ENCODE results near the gene TMEM18. TPM values are rescaled to one million over a fixed set of nuclear protein-coding genes. Genes with fewer than 3 reads are reported as not detected.

Gene TMEM18
- total and polyA plus RNA-seq, 2 experiments from 2014 or later = 15.0 to 41.9 TPM

DNA sequence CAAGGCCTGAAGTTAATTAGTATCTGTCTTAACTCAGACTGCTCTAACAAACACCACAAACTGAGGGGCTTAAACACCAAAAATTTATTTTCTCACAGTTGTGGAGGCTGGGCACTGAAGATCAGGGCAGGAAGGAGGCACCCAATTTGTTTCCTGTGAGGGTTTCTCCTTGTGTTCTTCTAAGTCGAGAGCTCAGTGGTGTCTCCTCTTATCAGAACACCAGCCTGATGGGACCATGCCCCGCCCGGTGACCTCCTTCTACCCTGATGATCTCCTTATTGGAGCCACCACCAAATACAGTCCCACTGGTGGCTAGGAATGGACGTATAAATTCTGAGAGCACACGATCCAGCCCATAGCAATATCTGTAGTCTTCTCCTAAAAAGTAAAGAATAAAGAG lies 20.5 kb downstream of the TMEM18 start:
- no peak for ATAC-seq
- Mint-ChIP-seq H3K4me1 (no peaks in the 10 kb centered on the region; the same call in 2 of the 3 replicates), H3K4me3 (no peak overlapping the region)

More for the DNA sequence above, 20.5 kb downstream of the TMEM18 start:
- Histone ChIP-seq H3K4me3 (no peak overlapping the region), H4K20me1 (replicated peaks; ENCODE audit: insufficient read depth) (no peaks in the 10 kb centered on the region), H3K27ac (ENCODE audit: low read depth) (no peak overlapping the region), H3K36me3 (ENCODE audit: insufficient read depth) (no peaks in the 10 kb centered on the region), H3K4me1 (ENCODE audit: insufficient read depth) (no peaks in the 10 kb centered on the region), H3K79me2 (replicated peaks; ENCODE audit: insufficient read depth) (no peaks in the 10 kb centered on the region), H2AFZ (no peak overlapping the region), H3K9me2 (ENCODE audit: insufficient read depth) (0 out of 2 replicates have a peak, but pooled peaks cover 4% of the 10 kb centered on the region), H3K4me2 (no peak overlapping the region), H3F3A (replicated peaks; ENCODE audit: low read depth) (no peaks in the 10 kb centered on the region), H3K27me3 (ENCODE audit: insufficient read depth) (no peaks in the 10 kb centered on the region)
- Mint-ChIP-seq H3K27me3 (ENCODE audit: insufficient read depth, low read depth, poor library complexity) (peaks cover 5% of the 10 kb centered on the region), H3K9me3 (no peaks in the 10 kb centered on the region), H3K36me3 (ENCODE audit: low read depth) (no peaks in the 10 kb centered on the region), H3K27ac (no peak overlapping the region)
- no peak for DNase-seq (ENCODE audit: low spot score)
- TF ChIP-seq STAT1 (IDR thresholded peaks at IDR 0.05; ENCODE audit: unreplicated experiment) = no peak
- TF ChIP-seq, protein P1, sequence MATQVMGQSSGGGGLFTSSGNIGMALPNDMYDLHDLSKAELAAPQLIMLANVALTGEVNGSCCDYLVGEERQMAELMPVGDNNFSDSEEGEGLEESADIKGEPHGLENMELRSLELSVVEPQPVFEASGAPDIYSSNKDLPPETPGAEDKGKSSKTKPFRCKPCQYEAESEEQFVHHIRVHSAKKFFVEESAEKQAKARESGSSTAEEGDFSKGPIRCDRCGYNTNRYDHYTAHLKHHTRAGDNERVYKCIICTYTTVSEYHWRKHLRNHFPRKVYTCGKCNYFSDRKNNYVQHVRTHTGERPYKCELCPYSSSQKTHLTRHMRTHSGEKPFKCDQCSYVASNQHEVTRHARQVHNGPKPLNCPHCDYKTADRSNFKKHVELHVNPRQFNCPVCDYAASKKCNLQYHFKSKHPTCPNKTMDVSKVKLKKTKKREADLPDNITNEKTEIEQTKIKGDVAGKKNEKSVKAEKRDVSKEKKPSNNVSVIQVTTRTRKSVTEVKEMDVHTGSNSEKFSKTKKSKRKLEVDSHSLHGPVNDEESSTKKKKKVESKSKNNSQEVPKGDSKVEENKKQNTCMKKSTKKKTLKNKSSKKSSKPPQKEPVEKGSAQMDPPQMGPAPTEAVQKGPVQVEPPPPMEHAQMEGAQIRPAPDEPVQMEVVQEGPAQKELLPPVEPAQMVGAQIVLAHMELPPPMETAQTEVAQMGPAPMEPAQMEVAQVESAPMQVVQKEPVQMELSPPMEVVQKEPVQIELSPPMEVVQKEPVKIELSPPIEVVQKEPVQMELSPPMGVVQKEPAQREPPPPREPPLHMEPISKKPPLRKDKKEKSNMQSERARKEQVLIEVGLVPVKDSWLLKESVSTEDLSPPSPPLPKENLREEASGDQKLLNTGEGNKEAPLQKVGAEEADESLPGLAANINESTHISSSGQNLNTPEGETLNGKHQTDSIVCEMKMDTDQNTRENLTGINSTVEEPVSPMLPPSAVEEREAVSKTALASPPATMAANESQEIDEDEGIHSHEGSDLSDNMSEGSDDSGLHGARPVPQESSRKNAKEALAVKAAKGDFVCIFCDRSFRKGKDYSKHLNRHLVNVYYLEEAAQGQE (IDR thresholded peaks at IDR 0.05; ENCODE audit: unreplicated experiment) = no peak
- TF ChIP-seq ZNF114 (CRISPR knock-in tag; IDR thresholded peaks at IDR 0.05) = no peak
- TF ChIP-seq, protein P2, sequence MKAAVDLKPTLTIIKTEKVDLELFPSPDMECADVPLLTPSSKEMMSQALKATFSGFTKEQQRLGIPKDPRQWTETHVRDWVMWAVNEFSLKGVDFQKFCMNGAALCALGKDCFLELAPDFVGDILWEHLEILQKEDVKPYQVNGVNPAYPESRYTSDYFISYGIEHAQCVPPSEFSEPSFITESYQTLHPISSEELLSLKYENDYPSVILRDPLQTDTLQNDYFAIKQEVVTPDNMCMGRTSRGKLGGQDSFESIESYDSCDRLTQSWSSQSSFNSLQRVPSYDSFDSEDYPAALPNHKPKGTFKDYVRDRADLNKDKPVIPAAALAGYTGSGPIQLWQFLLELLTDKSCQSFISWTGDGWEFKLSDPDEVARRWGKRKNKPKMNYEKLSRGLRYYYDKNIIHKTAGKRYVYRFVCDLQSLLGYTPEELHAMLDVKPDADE (IDR thresholded peaks at IDR 0.05) = no peak
- TF ChIP-seq CREB1 (CRISPR knock-in tag; IDR thresholded peaks at IDR 0.05; ENCODE audit: low read depth) = no peak
- no peak for TF ChIP-seq NANOG (IDR thresholded peaks at IDR 0.05; ENCODE audit: borderline replicate concordance)
- no peak for TF ChIP-seq POLR2AphosphoS5 (IDR thresholded peaks at IDR 0.05; ENCODE audit: low read depth)
- TF ChIP-seq, protein P3, sequence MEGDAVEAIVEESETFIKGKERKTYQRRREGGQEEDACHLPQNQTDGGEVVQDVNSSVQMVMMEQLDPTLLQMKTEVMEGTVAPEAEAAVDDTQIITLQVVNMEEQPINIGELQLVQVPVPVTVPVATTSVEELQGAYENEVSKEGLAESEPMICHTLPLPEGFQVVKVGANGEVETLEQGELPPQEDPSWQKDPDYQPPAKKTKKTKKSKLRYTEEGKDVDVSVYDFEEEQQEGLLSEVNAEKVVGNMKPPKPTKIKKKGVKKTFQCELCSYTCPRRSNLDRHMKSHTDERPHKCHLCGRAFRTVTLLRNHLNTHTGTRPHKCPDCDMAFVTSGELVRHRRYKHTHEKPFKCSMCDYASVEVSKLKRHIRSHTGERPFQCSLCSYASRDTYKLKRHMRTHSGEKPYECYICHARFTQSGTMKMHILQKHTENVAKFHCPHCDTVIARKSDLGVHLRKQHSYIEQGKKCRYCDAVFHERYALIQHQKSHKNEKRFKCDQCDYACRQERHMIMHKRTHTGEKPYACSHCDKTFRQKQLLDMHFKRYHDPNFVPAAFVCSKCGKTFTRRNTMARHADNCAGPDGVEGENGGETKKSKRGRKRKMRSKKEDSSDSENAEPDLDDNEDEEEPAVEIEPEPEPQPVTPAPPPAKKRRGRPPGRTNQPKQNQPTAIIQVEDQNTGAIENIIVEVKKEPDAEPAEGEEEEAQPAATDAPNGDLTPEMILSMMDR (conservative IDR thresholded peaks at IDR 0.05; ENCODE audit: low read depth in 2 of 2) = no peak
- no peak for TF ChIP-seq EZH2phosphoT487 (IDR thresholded peaks at IDR 0.05; ENCODE audit: unreplicated experiment)
- TF ChIP-seq ZNF331 (CRISPR knock-in tag; IDR thresholded peaks at IDR 0.05; ENCODE audit: low read depth) = no peak
- no peak for TF ChIP-seq JUNB (IDR thresholded peaks at IDR 0.05; ENCODE audit: unreplicated experiment)
- TF ChIP-seq, protein P4, sequence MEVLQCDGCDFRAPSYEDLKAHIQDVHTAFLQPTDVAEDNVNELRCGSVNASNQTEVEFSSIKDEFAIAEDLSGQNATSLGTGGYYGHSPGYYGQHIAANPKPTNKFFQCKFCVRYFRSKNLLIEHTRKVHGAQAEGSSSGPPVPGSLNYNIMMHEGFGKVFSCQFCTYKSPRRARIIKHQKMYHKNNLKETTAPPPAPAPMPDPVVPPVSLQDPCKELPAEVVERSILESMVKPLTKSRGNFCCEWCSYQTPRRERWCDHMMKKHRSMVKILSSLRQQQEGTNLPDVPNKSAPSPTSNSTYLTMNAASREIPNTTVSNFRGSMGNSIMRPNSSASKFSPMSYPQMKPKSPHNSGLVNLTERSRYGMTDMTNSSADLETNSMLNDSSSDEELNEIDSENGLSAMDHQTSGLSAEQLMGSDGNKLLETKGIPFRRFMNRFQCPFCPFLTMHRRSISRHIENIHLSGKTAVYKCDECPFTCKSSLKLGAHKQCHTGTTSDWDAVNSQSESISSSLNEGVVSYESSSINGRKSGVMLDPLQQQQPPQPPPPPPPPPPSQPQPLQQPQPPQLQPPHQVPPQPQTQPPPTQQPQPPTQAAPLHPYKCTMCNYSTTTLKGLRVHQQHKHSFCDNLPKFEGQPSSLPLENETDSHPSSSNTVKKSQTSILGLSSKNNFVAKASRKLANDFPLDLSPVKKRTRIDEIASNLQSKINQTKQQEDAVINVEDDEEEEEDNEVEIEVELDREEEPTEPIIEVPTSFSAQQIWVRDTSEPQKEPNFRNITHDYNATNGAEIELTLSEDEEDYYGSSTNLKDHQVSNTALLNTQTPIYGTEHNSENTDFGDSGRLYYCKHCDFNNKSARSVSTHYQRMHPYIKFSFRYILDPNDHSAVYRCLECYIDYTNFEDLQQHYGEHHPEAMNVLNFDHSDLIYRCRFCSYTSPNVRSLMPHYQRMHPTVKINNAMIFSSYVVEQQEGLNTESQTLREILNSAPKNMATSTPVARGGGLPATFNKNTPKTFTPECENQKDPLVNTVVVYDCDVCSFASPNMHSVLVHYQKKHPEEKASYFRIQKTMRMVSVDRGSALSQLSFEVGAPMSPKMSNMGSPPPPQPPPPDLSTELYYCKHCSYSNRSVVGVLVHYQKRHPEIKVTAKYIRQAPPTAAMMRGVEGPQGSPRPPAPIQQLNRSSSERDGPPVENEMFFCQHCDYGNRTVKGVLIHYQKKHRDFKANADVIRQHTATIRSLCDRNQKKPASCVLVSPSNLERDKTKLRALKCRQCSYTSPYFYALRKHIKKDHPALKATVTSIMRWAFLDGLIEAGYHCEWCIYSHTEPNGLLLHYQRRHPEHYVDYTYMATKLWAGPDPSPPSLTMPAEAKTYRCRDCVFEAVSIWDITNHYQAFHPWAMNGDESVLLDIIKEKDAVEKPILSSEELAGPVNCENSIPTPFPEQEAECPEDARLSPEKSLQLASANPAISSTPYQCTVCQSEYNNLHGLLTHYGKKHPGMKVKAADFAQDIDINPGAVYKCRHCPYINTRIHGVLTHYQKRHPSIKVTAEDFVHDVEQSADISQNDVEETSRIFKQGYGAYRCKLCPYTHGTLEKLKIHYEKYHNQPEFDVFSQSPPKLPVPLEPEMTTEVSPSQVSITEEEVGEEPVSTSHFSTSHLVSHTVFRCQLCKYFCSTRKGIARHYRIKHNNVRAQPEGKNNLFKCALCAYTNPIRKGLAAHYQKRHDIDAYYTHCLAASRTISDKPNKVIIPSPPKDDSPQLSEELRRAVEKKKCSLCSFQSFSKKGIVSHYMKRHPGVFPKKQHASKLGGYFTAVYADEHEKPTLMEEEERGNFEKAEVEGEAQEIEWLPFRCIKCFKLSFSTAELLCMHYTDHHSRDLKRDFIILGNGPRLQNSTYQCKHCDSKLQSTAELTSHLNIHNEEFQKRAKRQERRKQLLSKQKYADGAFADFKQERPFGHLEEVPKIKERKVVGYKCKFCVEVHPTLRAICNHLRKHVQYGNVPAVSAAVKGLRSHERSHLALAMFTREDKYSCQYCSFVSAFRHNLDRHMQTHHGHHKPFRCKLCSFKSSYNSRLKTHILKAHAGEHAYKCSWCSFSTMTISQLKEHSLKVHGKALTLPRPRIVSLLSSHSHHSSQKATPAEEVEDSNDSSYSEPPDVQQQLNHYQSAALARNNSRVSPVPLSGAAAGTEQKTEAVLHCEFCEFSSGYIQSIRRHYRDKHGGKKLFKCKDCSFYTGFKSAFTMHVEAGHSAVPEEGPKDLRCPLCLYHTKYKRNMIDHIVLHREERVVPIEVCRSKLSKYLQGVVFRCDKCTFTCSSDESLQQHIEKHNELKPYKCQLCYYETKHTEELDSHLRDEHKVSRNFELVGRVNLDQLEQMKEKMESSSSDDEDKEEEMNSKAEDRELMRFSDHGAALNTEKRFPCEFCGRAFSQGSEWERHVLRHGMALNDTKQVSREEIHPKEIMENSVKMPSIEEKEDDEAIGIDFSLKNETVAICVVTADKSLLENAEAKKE (CRISPR knock-in tag; IDR thresholded peaks at IDR 0.05) = no peak
- TF ChIP-seq EZH2 (IDR thresholded peaks at IDR 0.05; ENCODE audit: low read depth, unreplicated experiment) = no peak
